ENCODE measurements around the gene CD300H.
A peak's percentile ranks its signal among the peaks of the same experiment; 100 is the strongest.

Gene CD300H

DNA sequence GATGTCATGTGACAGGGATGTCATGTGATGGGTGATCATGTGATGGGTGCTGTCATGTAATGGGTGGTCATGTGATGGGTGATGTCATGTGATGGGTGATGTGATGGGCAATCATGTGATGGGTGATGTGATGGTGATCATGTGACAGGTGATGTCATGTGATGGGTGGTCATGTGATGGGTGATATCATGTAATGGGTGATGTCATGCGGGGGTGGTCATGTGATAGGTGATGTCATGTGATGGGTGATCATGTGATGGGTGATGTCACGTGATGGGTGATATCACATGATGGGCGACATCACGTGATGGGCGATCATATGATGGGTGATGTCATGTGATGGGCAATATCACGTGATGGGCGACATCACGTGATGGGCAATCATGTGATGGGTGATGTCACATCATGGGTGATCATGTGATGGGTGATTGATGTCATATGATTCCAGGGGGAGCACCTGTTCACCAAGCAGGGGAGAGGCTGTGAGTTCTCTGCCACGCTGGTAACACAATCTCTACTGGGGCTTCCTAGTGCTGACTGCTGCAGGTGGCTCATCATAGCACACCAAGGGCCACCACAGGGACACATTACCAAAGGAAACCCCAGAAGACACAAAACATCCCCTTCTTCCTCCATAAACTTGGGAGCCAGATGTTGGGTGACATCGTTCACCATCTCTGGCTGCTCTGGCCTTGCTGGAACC is 52.5 kb downstream of the CD300H start:
- Histone ChIP-seq H3K4me1 (ENCODE audit: control insufficient read depth, insufficient read depth, low read depth, low read length) (no peaks in the 10 kb centered on the region), H3K4ac (ENCODE audit: low read depth in 1 of 2, low read length in 2 of 2) (no peak overlapping the region), H3K36me3 (ENCODE audit: control insufficient read depth in 1 of 2, insufficient read depth in 2 of 2, low read depth in 1 of 2, low read length in 2 of 2) (no peaks in the 10 kb centered on the region), H3K18ac (ENCODE audit: low read depth in 1 of 2, low read length in 2 of 2) (no peak overlapping the region), H3K9me3 (ENCODE audit: control insufficient read depth, low read length) (no peaks in the 10 kb centered on the region), H3K4me3 (ENCODE audit: insufficient read depth in 1 of 2, low read depth in 1 of 2, low read length in 2 of 2) (no peak overlapping the region), H2BK12ac (ENCODE audit: low read length in 2 of 2) (no peak overlapping the region), H2AFZ (ENCODE audit: low read depth, low read length) (no peak overlapping the region), H3K27ac (ENCODE audit: low read length, poor library complexity, severe bottlenecking) (no peak overlapping the region), H2AK5ac (ENCODE audit: low read length, severe bottlenecking) (no peak overlapping the region), H3K79me1 (replicated peaks; ENCODE audit: low read length, poor library complexity, severe bottlenecking) (no peaks in the 10 kb centered on the region), H2BK15ac (ENCODE audit: low read depth, poor library complexity, severe bottlenecking) (no peak overlapping the region), H3K27me3 (ENCODE audit: control insufficient read depth in 1 of 2, insufficient read depth in 1 of 2, low read length in 2 of 2) (peaks cover 0 to 4% of the 10 kb centered on the region in 2 experiments), H3K9ac (ENCODE audit: low read length) (no peak overlapping the region), H4K8ac (ENCODE audit: low read length) (no peak overlapping the region), H2BK120ac (ENCODE audit: low read depth, low read length) (no peak overlapping the region), H2BK5ac (ENCODE audit: low read depth, low read length, poor library complexity, severe bottlenecking) (no peak overlapping the region), H3K23ac (ENCODE audit: low read length in 2 of 2) (no peak overlapping the region), H3K4me2 (ENCODE audit: low read length, poor library complexity, severe bottlenecking) (no peak overlapping the region), H4K91ac (ENCODE audit: low read length) (no peak overlapping the region), H3K14ac (ENCODE audit: low read length in 2 of 2) (no peak overlapping the region)
- 96% methylated on average over 10 of the region's 10 CpGs for WGBS
- DNase-seq = no peak

DNA sequence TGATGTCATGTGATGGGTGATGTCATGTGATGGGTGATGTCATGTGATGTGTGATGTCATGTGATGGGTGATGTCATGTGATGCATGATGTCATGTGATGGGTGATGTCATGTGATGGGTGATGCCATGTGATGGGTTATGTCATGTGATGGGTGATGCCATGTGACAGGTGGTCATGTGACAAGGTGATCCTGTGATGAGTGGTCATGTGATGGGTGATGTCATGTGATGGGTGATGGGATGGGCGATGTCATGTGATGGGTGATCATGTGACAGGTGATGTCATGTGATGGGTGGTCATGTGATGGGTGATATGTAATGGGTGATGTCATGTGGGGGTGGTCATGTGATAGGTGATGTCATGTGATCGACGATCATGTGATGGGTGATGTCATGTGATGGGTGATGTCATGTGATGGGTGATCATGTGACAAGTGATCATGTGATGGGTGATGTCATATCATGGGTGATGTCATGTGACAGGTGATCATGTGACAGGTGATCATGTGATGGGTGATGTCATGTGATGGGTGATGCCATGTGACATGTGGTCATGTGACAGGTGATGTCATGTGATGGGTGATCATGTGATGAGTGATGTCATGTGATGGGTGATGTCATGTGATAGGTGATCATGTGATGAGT is 53.2 kb downstream of the CD300H start:
- Histone ChIP-seq H2BK15ac (ENCODE audit: low read depth, poor library complexity, severe bottlenecking) (no peak overlapping the region), H3K9me3 (ENCODE audit: control insufficient read depth, low read length) (no peaks in the 10 kb centered on the region), H4K8ac (ENCODE audit: low read length) (no peak overlapping the region), H3K79me1 (replicated peaks; ENCODE audit: low read length, poor library complexity, severe bottlenecking) (no peaks in the 10 kb centered on the region), H4K91ac (ENCODE audit: low read length) (peak overlapping the region; percentile 9), H3K4me1 (ENCODE audit: control insufficient read depth, insufficient read depth, low read depth, low read length) (no peaks in the 10 kb centered on the region), H3K4me3 (ENCODE audit: insufficient read depth in 1 of 2, low read depth in 1 of 2, low read length in 2 of 2) (no peak overlapping the region), H3K36me3 (ENCODE audit: control insufficient read depth in 1 of 2, insufficient read depth in 2 of 2, low read depth in 1 of 2, low read length in 2 of 2) (no peaks in the 10 kb centered on the region), H3K9ac (ENCODE audit: low read length) (no peak overlapping the region), H2BK5ac (ENCODE audit: low read depth, low read length, poor library complexity, severe bottlenecking) (no peak overlapping the region), H3K23ac (ENCODE audit: low read length in 2 of 2) (no peak overlapping the region), H2BK12ac (ENCODE audit: low read length in 2 of 2) (no peak overlapping the region), H3K4me2 (ENCODE audit: low read length, poor library complexity, severe bottlenecking) (no peak overlapping the region), H3K27me3 (ENCODE audit: control insufficient read depth in 1 of 2, insufficient read depth in 1 of 2, low read length in 2 of 2) (peaks cover 0 to 4% of the 10 kb centered on the region in 2 experiments), H2BK120ac (ENCODE audit: low read depth, low read length) (no peak overlapping the region), H2AK5ac (ENCODE audit: low read length, severe bottlenecking) (no peak overlapping the region), H3K14ac (ENCODE audit: low read length in 2 of 2) (no peak overlapping the region), H3K18ac (ENCODE audit: low read depth in 1 of 2, low read length in 2 of 2) (no peak overlapping the region), H2AFZ (ENCODE audit: low read depth, low read length) (no peak overlapping the region), H3K4ac (ENCODE audit: low read depth in 1 of 2, low read length in 2 of 2) (no peak overlapping the region), H3K27ac (ENCODE audit: low read length, poor library complexity, severe bottlenecking) (no peak overlapping the region)
- peak; percentile 79 for DNase-seq
- WGBS = 87% methylated on average over 3 of the region's 3 CpGs

DNA sequence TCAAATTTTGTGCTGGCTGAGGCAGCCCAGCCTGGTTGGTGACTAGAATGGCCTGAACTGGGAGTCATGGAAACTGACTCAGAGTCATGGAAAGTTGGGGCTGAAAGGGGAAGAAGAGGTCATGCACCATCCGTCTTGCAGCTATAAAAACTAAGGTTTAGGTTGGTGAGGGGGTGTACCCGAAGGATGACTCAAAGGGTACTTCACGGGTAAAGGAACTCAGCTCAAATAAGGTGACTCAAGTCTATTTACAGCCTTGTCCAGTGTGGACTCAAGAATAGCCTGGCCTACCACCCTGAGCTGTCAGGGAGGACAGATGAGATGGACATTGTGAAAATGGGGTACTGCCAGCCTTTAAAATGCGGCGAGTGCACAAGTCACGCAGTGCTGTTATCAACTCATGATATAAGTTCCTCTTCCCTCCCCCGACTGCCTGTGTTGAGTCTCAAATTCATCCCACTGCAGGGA is 54.7 kb downstream of the CD300H start:
- no peak overlapping the region for H2BK5ac ChIP-seq (ENCODE audit: low read depth, low read length, poor library complexity, severe bottlenecking)
- H2BK12ac ChIP-seq (ENCODE audit: low read length in 2 of 2) = no peak overlapping the region
- no peak overlapping the region for H2BK15ac ChIP-seq (ENCODE audit: low read depth, poor library complexity, severe bottlenecking)
- no peak overlapping the region for H4K8ac ChIP-seq (ENCODE audit: low read length)
- no peak overlapping the region for H3K27ac ChIP-seq (ENCODE audit: low read length, poor library complexity, severe bottlenecking)
- no peaks in the 10 kb centered on the region for H3K4me1 ChIP-seq (ENCODE audit: control insufficient read depth, insufficient read depth, low read depth, low read length)
- H3K14ac ChIP-seq (ENCODE audit: low read length in 2 of 2) = no peak overlapping the region
- peak overlapping the region; percentile 85 for H3K9ac ChIP-seq (ENCODE audit: low read length)
- H3K23ac ChIP-seq (ENCODE audit: low read length in 2 of 2) = no peak overlapping the region
- no peak overlapping the region for H3K4me2 ChIP-seq (ENCODE audit: low read length, poor library complexity, severe bottlenecking)
- DNase-seq = no peak
- H4K91ac ChIP-seq (ENCODE audit: low read length) = no peak overlapping the region
- H2AK5ac ChIP-seq (ENCODE audit: low read length, severe bottlenecking) = no peak overlapping the region
- no peak overlapping the region for H3K18ac ChIP-seq (ENCODE audit: low read depth in 1 of 2, low read length in 2 of 2)
- H3K36me3 ChIP-seq (ENCODE audit: control insufficient read depth in 1 of 2, insufficient read depth in 2 of 2, low read depth in 1 of 2, low read length in 2 of 2) = no peaks in the 10 kb centered on the region
- no peak overlapping the region for H2BK120ac ChIP-seq (ENCODE audit: low read depth, low read length)
- WGBS = 61% methylated on average over 4 of the region's 7 CpGs
- H3K27me3 ChIP-seq (ENCODE audit: control insufficient read depth in 1 of 2, insufficient read depth in 1 of 2, low read length in 2 of 2) = peaks cover 0 to 4% of the 10 kb centered on the region in 2 experiments
- H2AFZ ChIP-seq (ENCODE audit: low read depth, low read length) = no peak overlapping the region
- no peaks in the 10 kb centered on the region for H3K9me3 ChIP-seq (ENCODE audit: control insufficient read depth, low read length)
- H3K4me3 ChIP-seq (ENCODE audit: insufficient read depth in 1 of 2, low read depth in 1 of 2, low read length in 2 of 2) = no peak overlapping the region
- no peaks in the 10 kb centered on the region for H3K79me1 ChIP-seq (replicated peaks; ENCODE audit: low read length, poor library complexity, severe bottlenecking)
- H3K4ac ChIP-seq (ENCODE audit: low read depth in 1 of 2, low read length in 2 of 2) = no peak overlapping the region

DNA sequence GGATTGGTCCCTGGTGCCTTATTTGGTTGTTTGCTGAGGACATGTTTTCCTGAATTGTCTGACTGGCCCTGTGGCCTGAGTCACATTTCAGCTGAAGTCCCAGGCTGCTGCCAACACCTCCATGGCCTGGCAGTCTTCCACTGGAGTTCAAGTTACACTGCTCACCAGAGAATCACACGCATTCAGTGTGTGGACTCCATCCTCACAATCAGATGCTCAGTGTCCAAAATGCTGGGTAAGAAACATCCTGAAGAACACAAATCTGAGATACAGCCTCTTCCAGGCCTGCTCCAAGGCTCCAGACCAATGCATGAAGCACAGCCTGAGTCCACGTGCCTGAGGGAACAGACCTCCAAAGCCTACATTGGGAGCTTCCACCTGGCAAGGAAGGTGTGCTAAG is 55.3 kb downstream of the CD300H start:
- H2BK12ac ChIP-seq (ENCODE audit: low read length in 2 of 2) = no peak overlapping the region
- no peak overlapping the region for H2BK120ac ChIP-seq (ENCODE audit: low read depth, low read length)
- H3K9me3 ChIP-seq (ENCODE audit: control insufficient read depth, low read length) = no peaks in the 10 kb centered on the region
- H3K36me3 ChIP-seq (ENCODE audit: control insufficient read depth in 1 of 2, insufficient read depth in 2 of 2, low read depth in 1 of 2, low read length in 2 of 2) = no peaks in the 10 kb centered on the region
- no peak overlapping the region for H3K4me2 ChIP-seq (ENCODE audit: low read length, poor library complexity, severe bottlenecking)
- no peak overlapping the region for H3K14ac ChIP-seq (ENCODE audit: low read length in 2 of 2)
- H2AK5ac ChIP-seq (ENCODE audit: low read length, severe bottlenecking) = no peak overlapping the region
- no peak overlapping the region for H3K23ac ChIP-seq (ENCODE audit: low read length in 2 of 2)
- no peak overlapping the region for H3K18ac ChIP-seq (ENCODE audit: low read depth in 1 of 2, low read length in 2 of 2)
- no peak overlapping the region for H2BK15ac ChIP-seq (ENCODE audit: low read depth, poor library complexity, severe bottlenecking)
- no peak overlapping the region for H3K4me3 ChIP-seq (ENCODE audit: insufficient read depth in 1 of 2, low read depth in 1 of 2, low read length in 2 of 2)
- H3K4me1 ChIP-seq (ENCODE audit: control insufficient read depth, insufficient read depth, low read depth, low read length) = no peaks in the 10 kb centered on the region
- H3K27me3 ChIP-seq (ENCODE audit: control insufficient read depth in 1 of 2, insufficient read depth in 1 of 2, low read length in 2 of 2) = peaks cover 0 to 4% of the 10 kb centered on the region in 2 experiments
- no peak overlapping the region for H3K27ac ChIP-seq (ENCODE audit: low read length, poor library complexity, severe bottlenecking)
- no peak overlapping the region for H3K4ac ChIP-seq (ENCODE audit: low read depth in 1 of 2, low read length in 2 of 2)
- WGBS = 81% methylated on average over 2 of the region's 2 CpGs
- no peak for DNase-seq
- peak overlapping the region; percentile 85 for H3K9ac ChIP-seq (ENCODE audit: low read length)
- H3K79me1 ChIP-seq (replicated peaks; ENCODE audit: low read length, poor library complexity, severe bottlenecking) = no peaks in the 10 kb centered on the region
- no peak overlapping the region for H4K91ac ChIP-seq (ENCODE audit: low read length)
- no peak overlapping the region for H2BK5ac ChIP-seq (ENCODE audit: low read depth, low read length, poor library complexity, severe bottlenecking)
- no peak overlapping the region for H4K8ac ChIP-seq (ENCODE audit: low read length)
- no peak overlapping the region for H2AFZ ChIP-seq (ENCODE audit: low read depth, low read length)
